Breast epithelium (tissue), 4 donors: ENCODE measurements around the gene WWC2. TPM values are rescaled to one million over a fixed set of nuclear protein-coding genes. Genes with fewer than 3 reads are reported as not detected.

Experiments
- DNase-seq, 2 donors: peaks; one replicate each; pipeline ENCODE4 v3.0.0-alpha.2; 2019; ENCODE audit warnings: low spot score in 2 of 2
- H3K27ac ChIP-seq, 2 donors: fragments of 200-600 bp; sonication (generic) in 1 of 2; one replicate each; pipeline ENCODE4 v1.5.1; 2016 to 2019; ENCODE audit warnings: mild to moderate bottlenecking in 1 of 2
- H3K27me3 ChIP-seq, 2 donors: fragments of 200-600 bp; sonication (generic) in 1 of 2; one replicate each; pipeline versions ENCODE4 v1.5.1 to v1.6.0; 2017 to 2019; ENCODE audit warnings: control low read depth in 1 of 2, mild to moderate bottlenecking in 1 of 2
- H3K36me3 ChIP-seq: fragments of 200-600 bp; one replicate; pipeline ENCODE4 v1.5.1; 2019
- H3K4me1 ChIP-seq, 2 donors: fragments of 200-600 bp; sonication (generic); one replicate each; pipeline ENCODE4 v1.5.1; 2016 to 2019; ENCODE audit warnings: control low read depth in 1 of 2
- H3K4me3 ChIP-seq, 3 donors: fragments of 200-600 bp; sonication (generic); 1 replicate in 2 of 3; 2 replicates in 1 of 3; pipeline ENCODE4 v1.5.1; 2016 to 2019; ENCODE audit warnings: mild to moderate bottlenecking in 3 of 3, moderate library complexity in 2 of 3
- H3K9me3 ChIP-seq, 2 donors: fragments of 200-600 bp; sonication (generic) in 1 of 2; one replicate each; pipeline ENCODE4 v1.5.1; 2016 to 2019; ENCODE audit warnings: control low read depth in 1 of 2
- CTCF ChIP-seq, 3 donors: fragments of 450-650 bp; IDR thresholded peaks; one replicate each; pipeline ENCODE4 v1.5.1; 2016 to 2017; ENCODE audit warnings: antibody characterized with exemption in 3 of 3, mild to moderate bottlenecking in 3 of 3, moderate library complexity in 3 of 3
- POLR2A ChIP-seq: fragments of 450-650 bp; IDR thresholded peaks from one replicate; pipeline ENCODE4 v1.6.1; 2016; ENCODE audit warnings: antibody characterized with exemption, mild to moderate bottlenecking, moderate library complexity
- POLR2AphosphoS5 ChIP-seq, 3 donors: sonication (generic); formaldehyde crosslinking; IDR thresholded peaks; one replicate each; pipeline ENCODE4 v1.6.1; 2017; ENCODE audit warnings: antibody characterized with exemption in 3 of 3
- intact Hi-C: fragments of 100-400 bp; cut with DNase I; formaldehyde crosslinking; loops from one replicate; pipeline ENCODE4 v1.15.1; 2023; ENCODE audit warnings: low total_unique reads
- total RNA-seq, 3 donors: library from RNA; depleted of rRNA; stranded (reverse); fragments of >200 nt; gene quantifications; one replicate each; pipeline ENCODE4 v1.1.0, GENCODE V29; 2016

Gene WWC2
- total RNA-seq, 3 donors from 2014 or later, result 37.4 to 40.4 (median 40.3) TPM

- Histone ChIP-seq H3K27ac (no peak overlapping the region), H3K36me3 (no peaks in the 10 kb centered on the region), H3K27me3 (no peaks in the 10 kb centered on the region), H3K9me3 (no peaks in the 10 kb centered on the region), H3K4me3 (no peak overlapping the region), H3K4me1 (no peaks in the 10 kb centered on the region)
- no peak for DNase-seq
- intact Hi-C loops, result no loop called here
- TF ChIP-seq POLR2AphosphoS5 (IDR thresholded peaks at IDR 0.05) (no peak), CTCF (IDR thresholded peaks at IDR 0.05) (no peak), POLR2A (no peak)
These were observed 18.5 kb upstream of the WWC2 start for GRCh38 chr4:183080372-183081115.

DNA sequence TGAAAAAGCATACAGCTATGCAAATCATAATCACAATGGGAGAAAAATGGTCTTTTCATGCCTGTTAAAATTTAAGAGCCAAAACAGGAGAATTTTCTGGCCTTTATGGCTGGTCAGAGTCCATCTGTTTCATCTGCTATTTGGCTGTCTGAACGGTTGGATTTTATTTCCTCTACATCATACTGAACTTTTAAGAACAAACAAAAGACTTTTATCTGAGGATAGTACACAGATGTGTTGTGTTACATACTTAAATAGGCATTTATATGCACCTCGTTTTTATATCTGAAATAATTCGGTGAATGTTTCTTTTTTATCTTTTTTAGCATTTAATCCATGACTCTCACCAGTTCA is 18.0 kb upstream of the WWC2 start:
- no peak for DNase-seq
- H3K36me3 ChIP-seq, result no peaks in the 10 kb centered on the region
- no peak overlapping the region for H3K4me3 ChIP-seq
- no peaks in the 10 kb centered on the region for H3K4me1 ChIP-seq
- H3K27me3 ChIP-seq, result no peaks in the 10 kb centered on the region
- no peak overlapping the region for H3K27ac ChIP-seq
- no peaks in the 10 kb centered on the region for H3K9me3 ChIP-seq
- TF ChIP-seq CTCF (IDR thresholded peaks at IDR 0.05) (no peak), POLR2A (no peak)
- intact Hi-C loops, result no loop called here

DNA sequence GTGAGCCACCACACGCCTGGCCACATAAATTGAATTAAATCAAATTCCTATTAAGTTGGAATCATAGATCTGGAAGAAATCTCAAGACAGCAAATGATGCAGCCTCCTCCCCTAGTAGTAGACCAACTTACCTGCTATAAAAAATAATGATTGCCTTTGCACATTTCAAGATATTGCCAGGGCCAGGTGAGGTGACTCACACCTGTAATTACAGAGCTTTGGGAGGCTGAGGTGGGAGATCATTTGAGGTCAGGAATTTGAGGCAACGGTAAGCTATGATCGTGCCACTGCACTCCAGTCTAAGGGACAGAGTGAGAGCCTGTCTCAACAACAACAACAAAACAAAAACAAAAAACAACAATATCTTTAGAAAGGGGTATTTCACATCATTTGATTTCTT is 17.0 kb upstream of the WWC2 start:
- TF ChIP-seq CTCF (IDR thresholded peaks at IDR 0.05), result no peak
- TF ChIP-seq POLR2AphosphoS5 (IDR thresholded peaks at IDR 0.05), result no peak
- TF ChIP-seq POLR2A, result no peak
- Histone ChIP-seq H3K36me3 (no peaks in the 10 kb centered on the region), H3K27me3 (no peaks in the 10 kb centered on the region), H3K4me3 (no peak overlapping the region), H3K9me3 (no peaks in the 10 kb centered on the region), H3K4me1 (no peaks in the 10 kb centered on the region), H3K27ac (no peak overlapping the region)
- no peak for DNase-seq
- intact Hi-C loops, result loop anchor here (1.0 kb wide), 1 partner anchor 181 kb away; no protein-coding TSS in a partner anchor

DNA sequence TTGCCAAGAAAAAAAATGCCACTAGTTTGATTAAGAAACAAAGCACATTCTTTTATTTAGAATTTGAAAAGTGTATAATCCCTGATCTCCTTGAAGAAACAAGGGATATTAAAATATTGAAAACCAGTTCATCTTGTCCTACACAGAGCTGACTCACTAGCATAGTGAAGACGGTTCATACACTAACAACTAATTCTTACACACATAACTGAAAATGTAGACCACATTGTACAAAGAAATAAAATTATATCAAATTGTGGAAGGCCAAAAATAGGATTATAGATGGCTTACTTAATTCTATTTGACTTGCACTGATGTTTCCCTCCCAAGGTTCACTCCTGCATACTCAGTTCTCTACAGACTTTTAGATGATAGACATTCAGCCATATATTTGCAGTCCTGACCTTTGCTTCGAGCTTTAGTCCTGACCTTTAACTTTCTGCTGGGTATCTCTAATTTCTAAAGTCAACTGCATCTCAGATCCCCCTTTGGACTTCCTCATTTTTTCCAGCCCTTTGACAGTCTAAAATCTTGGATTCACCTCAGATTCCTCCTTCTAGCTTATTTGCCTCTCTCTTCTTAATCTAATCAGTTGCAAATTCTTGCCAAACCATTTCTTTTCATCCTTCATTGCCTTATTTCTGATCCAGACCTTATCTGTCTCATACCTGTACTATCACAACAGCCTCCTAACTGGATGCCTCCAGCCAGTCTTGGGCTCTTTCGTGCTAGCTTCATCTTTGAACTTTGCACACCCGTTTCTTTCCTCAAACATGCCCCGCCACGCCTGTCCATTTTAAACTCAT is 4.5 kb upstream of the WWC2 start:
- DNase-seq, result no peak
- no peak overlapping the region for H3K27ac ChIP-seq
- no peaks in the 10 kb centered on the region for H3K9me3 ChIP-seq
- no peak overlapping the region for H3K4me3 ChIP-seq
- TF ChIP-seq POLR2AphosphoS5 (IDR thresholded peaks at IDR 0.05) (no peak), POLR2A (no peak), CTCF (IDR thresholded peaks at IDR 0.05) (no peak)
- intact Hi-C loops, result no loop called here
- H3K36me3 ChIP-seq, result no peaks in the 10 kb centered on the region
- H3K27me3 ChIP-seq, result no peaks in the 10 kb centered on the region
- H3K4me1 ChIP-seq, result no peaks in the 10 kb centered on the region

DNA sequence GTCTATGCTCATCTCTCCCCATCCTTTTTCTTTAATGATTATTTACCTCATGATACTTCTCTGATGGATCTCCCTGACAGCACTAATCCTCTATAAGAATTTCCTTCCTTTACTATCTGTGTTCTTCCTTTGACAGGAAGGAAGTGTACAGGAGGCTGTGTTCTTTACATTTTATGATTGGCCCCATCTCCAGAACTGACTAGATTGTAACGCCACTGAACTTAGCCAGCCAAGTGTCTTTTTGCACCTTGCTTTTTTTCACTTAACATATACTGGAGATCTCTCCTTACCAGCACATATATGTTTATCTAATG is 3.9 kb upstream of the WWC2 start:
- H3K36me3 ChIP-seq, result no peaks in the 10 kb centered on the region
- H3K4me3 ChIP-seq, result no peak overlapping the region
- DNase-seq, result no peak
- H3K27ac ChIP-seq, result no peak overlapping the region
- intact Hi-C loops, result no loop called here
- no peaks in the 10 kb centered on the region for H3K4me1 ChIP-seq
- no peaks in the 10 kb centered on the region for H3K27me3 ChIP-seq
- no peaks in the 10 kb centered on the region for H3K9me3 ChIP-seq
- no peak for TF ChIP-seq CTCF (IDR thresholded peaks at IDR 0.05)
- no peak for TF ChIP-seq POLR2AphosphoS5 (IDR thresholded peaks at IDR 0.05)
- no peak for TF ChIP-seq POLR2A
